HG03095 (cell line): ENCODE measurements around the gene CSRNP3.
A peak's percentile ranks its signal among the peaks of the same experiment; 100 is the strongest.
"Not testable (repeated sequence)": the region's sequence is repeated elsewhere in the genome, so short reads cannot be mapped to it uniquely, and the experiment has no call there.

ENCODE experiments used
- ATAC-seq: cut with Tn5 transposase; IDR thresholded peaks from one replicate; pipeline ENCODE4 v1.9.1; 2021; ENCODE audit warnings: moderate library complexity; ENCODE audit not compliant: unreplicated experiment

Gene CSRNP3

GRCh38 chr2:165631089-165631488 is 161.6 kb downstream of the CSRNP3 start:
- no peak for ATAC-seq

- ATAC-seq = no peak
These were observed 163.1 kb downstream of the CSRNP3 start for GRCh38 chr2:165632594-165632993.

GRCh38 chr2:165633431-165633830 is 163.9 kb downstream of the CSRNP3 start:
- no peak for ATAC-seq

- no peak for ATAC-seq
These were observed 164.8 kb downstream of the CSRNP3 start for GRCh38 chr2:165634282-165634681.

- no peak for ATAC-seq
These were observed 165.4 kb downstream of the CSRNP3 start for GRCh38 chr2:165634855-165635254.

GRCh38 chr2:165635532-165635931 is 166.0 kb downstream of the CSRNP3 start:
- no peak for ATAC-seq

- no peak for ATAC-seq
These were observed 167.5 kb downstream of the CSRNP3 start for GRCh38 chr2:165636959-165637358.

GRCh38 chr2:165637396-165637795 is 167.9 kb downstream of the CSRNP3 start:
- ATAC-seq = no peak

- ATAC-seq = no peak
These were observed 170.0 kb downstream of the CSRNP3 start for GRCh38 chr2:165639504-165639903.

- no peak for ATAC-seq
These were observed 170.9 kb downstream of the CSRNP3 start for GRCh38 chr2:165640247-165640929.

- ATAC-seq = no peak
These were observed 176.7 kb downstream of the CSRNP3 start for GRCh38 chr2:165645930-165646831.

GRCh38 chr2:165647409-165647808 is 177.9 kb downstream of the CSRNP3 start:
- ATAC-seq = no peak

- no peak for ATAC-seq
These were observed 179.3 kb downstream of the CSRNP3 start for GRCh38 chr2:165648801-165649200.

- no peak for ATAC-seq
These were observed 181.7 kb downstream of the CSRNP3 start for GRCh38 chr2:165651233-165651632.

- ATAC-seq = no peak
These were observed 186.2 kb downstream of the CSRNP3 start for GRCh38 chr2:165655661-165656060.

- peak; percentile 60 for ATAC-seq
These were observed 190.9 kb downstream of the CSRNP3 start for GRCh38 chr2:165660361-165660760.

- ATAC-seq = no peak
These were observed 193.2 kb downstream of the CSRNP3 start for GRCh38 chr2:165662720-165663119.

- ATAC-seq = no peak
These were observed 196.1 kb downstream of the CSRNP3 start for GRCh38 chr2:165665614-165666013.

- ATAC-seq = not testable (repeated sequence)
These were observed 196.6 kb downstream of the CSRNP3 start for GRCh38 chr2:165666073-165666472.

GRCh38 chr2:165666605-165667004 is 197.1 kb downstream of the CSRNP3 start:
- no peak for ATAC-seq

- no peak for ATAC-seq
These were observed 197.9 kb downstream of the CSRNP3 start for GRCh38 chr2:165667375-165667774.

- no peak for ATAC-seq
These were observed 205.3 kb downstream of the CSRNP3 start for GRCh38 chr2:165674780-165675179.
